Mesothelial cell of epicardium (in vitro differentiated cells): ENCODE data around the gene ERC2. TPM values are rescaled to one million over a fixed set of nuclear protein-coding genes. Genes with fewer than 3 reads are reported as not detected.

Experiments
- DNase-seq, 2 experiments: peaks; one replicate each; pipeline ENCODE4 v3.0.0; 2021; ENCODE audit warnings: low spot score in 2 of 2; ENCODE audit not compliant: unreplicated experiment in 2 of 2
- H3K27ac Mint-ChIP-seq: 2 replicates; pipeline ENCODE4 v1.8.0; 2021; ENCODE audit warnings: mixed read lengths
- H3K27me3 Mint-ChIP-seq: 2 replicates; pipeline ENCODE4 v1.8.0; 2021; ENCODE audit warnings: low read depth, mixed read lengths
- H3K36me3 Mint-ChIP-seq: 2 replicates; pipeline ENCODE4 v1.8.0; 2021; ENCODE audit warnings: mixed read lengths
- H3K4me1 Mint-ChIP-seq: 2 replicates; pipeline ENCODE4 v1.8.0; 2021; ENCODE audit warnings: mixed read lengths
- H3K4me3 Mint-ChIP-seq: 2 replicates; pipeline ENCODE4 v1.8.0; 2021; ENCODE audit warnings: mild to moderate bottlenecking, moderate library complexity, mixed read lengths
- H3K9me3 Mint-ChIP-seq: 2 replicates; pipeline ENCODE4 v1.8.0; 2021; ENCODE audit warnings: mixed read lengths
- CTCF ChIP-seq: fragments of 200-600 bp; sonication (generic); IDR thresholded peaks from one replicate; pipeline ENCODE4 v1.5.0; 2021; ENCODE audit warnings: antibody characterized with exemption; ENCODE audit not compliant: unreplicated experiment
- total RNA-seq: library from RNA; stranded (reverse); gene quantifications from 3 replicates; pipeline ENCODE4 v1.2.1, GENCODE V29; 2021

ERC2 gene
- total RNA-seq, 1 donor from 2014 or later: 15.6 TPM

GRCh38 chr3:55720614-55721013, 747.7 kb downstream of the ERC2 start:
- Mint-ChIP-seq H3K27ac (no peak overlapping the region), H3K9me3 (no peaks in the 10 kb centered on the region), H3K4me1 (peaks cover 39% of the 10 kb centered on the region), H3K36me3 (no peaks in the 10 kb centered on the region), H3K27me3 (peaks cover 18% of the 10 kb centered on the region), H3K4me3 (no peak overlapping the region)
- no peak for DNase-seq
- no peak for TF ChIP-seq CTCF

- H3K9me3 Mint-ChIP-seq: no peaks in the 10 kb centered on the region
- no peaks in the 10 kb centered on the region for H3K36me3 Mint-ChIP-seq
- H3K4me1 Mint-ChIP-seq: peaks cover 34% of the 10 kb centered on the region
- H3K27ac Mint-ChIP-seq: no peak overlapping the region
- no peak for DNase-seq
- H3K27me3 Mint-ChIP-seq: peaks cover 21% of the 10 kb centered on the region
- TF ChIP-seq CTCF: no peak
- no peak overlapping the region for H3K4me3 Mint-ChIP-seq
Observed at GRCh38 chr3:55719508-55719907, 748.8 kb downstream of the ERC2 start.

- H3K27ac Mint-ChIP-seq: no peak overlapping the region
- H3K27me3 Mint-ChIP-seq: peaks cover 24% of the 10 kb centered on the region
- no peak overlapping the region for H3K4me3 Mint-ChIP-seq
Observed at GRCh38 chr3:55719006-55719405, 749.3 kb downstream of the ERC2 start.

GRCh38 chr3:55718521-55718921, 749.7 kb downstream of the ERC2 start:
- no peak for DNase-seq
- Mint-ChIP-seq H3K27ac (no peak overlapping the region), H3K27me3 (peaks cover 27% of the 10 kb centered on the region), H3K9me3 (no peaks in the 10 kb centered on the region), H3K36me3 (no peaks in the 10 kb centered on the region), H3K4me1 (peaks cover 29% of the 10 kb centered on the region), H3K4me3 (no peak overlapping the region)
- TF ChIP-seq CTCF: no peak

More at GRCh38 chr3:55719006-55719405, 749.3 kb downstream of the ERC2 start:
- DNase-seq: no peak
- no peaks in the 10 kb centered on the region for H3K9me3 Mint-ChIP-seq
- TF ChIP-seq CTCF: no peak
- H3K36me3 Mint-ChIP-seq: no peaks in the 10 kb centered on the region
- H3K4me1 Mint-ChIP-seq: peaks cover 34% of the 10 kb centered on the region

GRCh38 chr3:55718074-55718473, 750.2 kb downstream of the ERC2 start:
- Mint-ChIP-seq H3K27ac (no peak overlapping the region), H3K4me3 (no peak overlapping the region), H3K36me3 (no peaks in the 10 kb centered on the region), H3K4me1 (peaks cover 25% of the 10 kb centered on the region), H3K27me3 (peaks cover 29% of the 10 kb centered on the region), H3K9me3 (no peaks in the 10 kb centered on the region)
- no peak for DNase-seq
- no peak for TF ChIP-seq CTCF

GRCh38 chr3:55717481-55717880, 750.8 kb downstream of the ERC2 start:
- Mint-ChIP-seq H3K36me3 (no peaks in the 10 kb centered on the region), H3K9me3 (no peaks in the 10 kb centered on the region), H3K4me1 (peaks cover 19% of the 10 kb centered on the region), H3K27ac (no peak overlapping the region), H3K4me3 (no peak overlapping the region), H3K27me3 (peaks cover 30% of the 10 kb centered on the region)
- no peak for DNase-seq
- TF ChIP-seq CTCF: no peak
